Lower leg skin (tissue), 3 donors: ENCODE data around the gene IL6.

ENCODE experiments used
- POLR2A ChIP-seq, 2 donors: fragments of 450-650 bp; IDR thresholded peaks; one replicate each; pipeline ENCODE4 v1.6.1; 2016 to 2017; ENCODE audit warnings: antibody characterized with exemption in 2 of 2, mild to moderate bottlenecking in 1 of 2, moderate library complexity in 1 of 2
- TF ChIP-seq, protein P1 (sequence below), 3 donors: fragments of 450-650 bp; IDR thresholded peaks; one replicate each; pipeline ENCODE4 v1.5.1; 2016; ENCODE audit warnings: antibody characterized with exemption in 3 of 3, mild to moderate bottlenecking in 3 of 3, moderate library complexity in 2 of 3

DNA sequence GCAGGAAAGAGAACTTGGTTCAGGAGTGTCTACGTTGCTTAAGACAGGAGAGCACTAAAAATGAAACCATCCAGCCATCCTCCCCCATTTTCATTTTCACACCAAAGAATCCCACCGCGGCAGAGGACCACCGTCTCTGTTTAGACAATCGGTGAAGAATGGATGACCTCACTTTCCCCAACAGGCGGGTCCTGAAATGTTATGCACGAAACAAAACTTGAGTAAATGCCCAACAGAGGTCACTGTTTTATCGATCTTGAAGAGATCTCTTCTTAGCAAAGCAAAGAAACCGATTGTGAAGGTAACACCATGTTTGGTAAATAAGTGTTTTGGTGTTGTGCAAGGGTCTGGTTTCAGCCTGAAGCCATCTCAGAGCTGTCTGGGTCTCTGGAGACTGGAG is 1.4 kb upstream of the IL6 start:
- TF ChIP-seq, protein P1, sequence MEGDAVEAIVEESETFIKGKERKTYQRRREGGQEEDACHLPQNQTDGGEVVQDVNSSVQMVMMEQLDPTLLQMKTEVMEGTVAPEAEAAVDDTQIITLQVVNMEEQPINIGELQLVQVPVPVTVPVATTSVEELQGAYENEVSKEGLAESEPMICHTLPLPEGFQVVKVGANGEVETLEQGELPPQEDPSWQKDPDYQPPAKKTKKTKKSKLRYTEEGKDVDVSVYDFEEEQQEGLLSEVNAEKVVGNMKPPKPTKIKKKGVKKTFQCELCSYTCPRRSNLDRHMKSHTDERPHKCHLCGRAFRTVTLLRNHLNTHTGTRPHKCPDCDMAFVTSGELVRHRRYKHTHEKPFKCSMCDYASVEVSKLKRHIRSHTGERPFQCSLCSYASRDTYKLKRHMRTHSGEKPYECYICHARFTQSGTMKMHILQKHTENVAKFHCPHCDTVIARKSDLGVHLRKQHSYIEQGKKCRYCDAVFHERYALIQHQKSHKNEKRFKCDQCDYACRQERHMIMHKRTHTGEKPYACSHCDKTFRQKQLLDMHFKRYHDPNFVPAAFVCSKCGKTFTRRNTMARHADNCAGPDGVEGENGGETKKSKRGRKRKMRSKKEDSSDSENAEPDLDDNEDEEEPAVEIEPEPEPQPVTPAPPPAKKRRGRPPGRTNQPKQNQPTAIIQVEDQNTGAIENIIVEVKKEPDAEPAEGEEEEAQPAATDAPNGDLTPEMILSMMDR (IDR thresholded peaks at IDR 0.05) = no peak
- TF ChIP-seq POLR2A (IDR thresholded peaks at IDR 0.05) = no peak
